Aorta (tissue), 5 donors: ENCODE data around the gene LAP3. TPM values are rescaled to one million over a fixed set of nuclear protein-coding genes. Genes with fewer than 3 reads are reported as not detected.

Source experiments
- ATAC-seq: fragments of 200-7000 bp; cut with Tn5 transposase; one replicate; pipeline ENCODE4 v1.9.1; 2022; ENCODE audit warnings: moderate library complexity; ENCODE audit not compliant: low FRiP score
- DNase-seq, 2 donors: peaks; one replicate each; pipeline ENCODE4 v3.0.0-alpha.2; 2020
- H3K27ac ChIP-seq, 2 donors: one replicate each; pipeline ENCODE4 v1.5.1; 2013; ENCODE audit warnings: low read length in 2 of 2, mild to moderate bottlenecking in 2 of 2, moderate library complexity in 2 of 2, control low read depth in 1 of 2, inconsistent platforms in 1 of 2, low read depth in 1 of 2
- H3K27me3 ChIP-seq, 2 donors: one replicate each; pipeline ENCODE4 v1.6.1; 2013; ENCODE audit warnings: control low read depth in 1 of 2, low read length in 1 of 2, mild to moderate bottlenecking in 1 of 2, moderate library complexity in 1 of 2; ENCODE audit not compliant: insufficient read depth in 2 of 2, control insufficient read depth in 1 of 2
- H3K36me3 ChIP-seq, 2 donors: one replicate each; pipeline ENCODE4 v1.6.1; 2013; ENCODE audit warnings: control low read depth in 1 of 2, low read length in 1 of 2, mild to moderate bottlenecking in 1 of 2; ENCODE audit not compliant: insufficient read depth in 2 of 2, control insufficient read depth in 1 of 2
- H3K4me1 ChIP-seq, 2 donors: one replicate each; pipeline ENCODE4 v1.6.1; 2013; ENCODE audit warnings: low read length in 2 of 2, control low read depth in 1 of 2, mild to moderate bottlenecking in 1 of 2, moderate library complexity in 1 of 2; ENCODE audit not compliant: insufficient read depth in 2 of 2, control insufficient read depth in 1 of 2
- H3K4me3 ChIP-seq, 2 donors: one replicate each; pipeline ENCODE4 v1.5.1; 2013; ENCODE audit warnings: low read length in 2 of 2, control low read depth in 1 of 2, mild to moderate bottlenecking in 1 of 2
- H3K9me3 ChIP-seq: one replicate; pipeline ENCODE4 v1.6.1; 2013; ENCODE audit warnings: mild to moderate bottlenecking, low read length; ENCODE audit not compliant: control insufficient read depth
- WGBS, 2 donors: extraction: QIAGEN DNeasy Blood & Tissue Kit; methylation state at CpG; one replicate each; pipeline ENCODE4 v1.1.7; 2013; 5-methylcytosine and 5-hydroxymethylcytosine counted together
- intact Hi-C, 2 donors: fragments of 100-400 bp; cut with DNase I; formaldehyde crosslinking; loops; one replicate each; pipeline versions ENCODE4 v1.14.2 to v1.15.0; 2022
- polyA plus RNA-seq, 2 donors: library from polyadenylated mRNA; stranded (reverse); fragments of 200-250 nt; gene quantifications; one replicate each; pipeline ENCODE4 v1.2.3, GENCODE V29; 2013
- total RNA-seq, 2 donors: library from RNA; stranded (reverse); fragmentation: NEBNext Ultra II Directional; extraction: Animal tissue kit (Norgen Biotek cat#: 25700); gene quantifications; one replicate each; pipeline ENCODE4 v1.2.1, GENCODE V29; 2021
- donor health status: healthy with polysubstance abuse.
- donor health status: Bipolar disorder and iron deficiency.
- donor health status: DM: no; HTN: no; CAD: no.
- donor health status: DM: no; HTN: no; CAD: no.
- donor health status: DM: yes; HTN: yes; CAD: no.

The LAP3 gene
- total and polyA plus RNA-seq, 4 donors = 36.9 to 93.4 (median 52.6) TPM

DNA sequence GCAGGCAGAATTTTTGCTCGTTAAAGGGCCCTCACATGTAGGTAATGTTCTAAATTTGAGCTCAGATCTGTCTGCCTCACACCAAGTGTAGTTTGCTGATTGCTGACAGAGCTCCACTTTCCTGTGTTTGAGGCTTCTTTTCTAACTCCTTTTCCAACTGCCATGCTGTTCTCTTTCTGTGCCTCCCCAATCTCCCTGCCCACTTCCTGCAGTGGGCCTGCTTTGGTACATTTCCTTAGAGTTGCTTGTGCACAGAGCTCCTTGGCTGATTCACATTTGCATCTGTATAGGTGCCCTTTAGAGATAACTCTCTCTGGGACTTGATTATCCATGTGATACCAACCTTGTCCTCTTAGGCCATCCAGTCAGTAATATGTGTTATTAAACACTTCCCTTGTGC, 41.9 kb downstream of the LAP3 start:
- ATAC-seq = no peak
- Histone ChIP-seq H3K4me1 (peaks cover 0 to 5% of the 10 kb centered on the region in 2 donors), H3K27me3 (no peaks in the 10 kb centered on the region), H3K4me3 (no peak overlapping the region), H3K27ac (no peak overlapping the region), H3K36me3 (peaks cover 3 to 8% of the 10 kb centered on the region in 2 donors), H3K9me3 (no peaks in the 10 kb centered on the region)
- intact Hi-C loops = loop anchor here (5.0 to 10.0 kb wide), 2 partner anchors 42 to 406 kb away; partner anchors contain the start of genes LAP3 (in 1 of the 2) and LCORL (in 1 of the 2)
- no peak for DNase-seq
- 37 to 43% methylated on average over 1 of the region's 1 CpG for WGBS, 2 donors

GRCh38 chr4:17619416-17620105, 42.6 kb downstream of the LAP3 start:
- 49 to 50% methylated on average over 7 of the region's 7 CpGs for WGBS, 2 donors
- intact Hi-C loops = loop anchor here (5.0 to 10.0 kb wide), 2 partner anchors 42 to 405 kb away; partner anchors contain the start of genes LAP3 (in 1 of the 2) and LCORL (in 1 of the 2)
- no peak for ATAC-seq
- Histone ChIP-seq H3K9me3 (no peaks in the 10 kb centered on the region), H3K27me3 (no peaks in the 10 kb centered on the region), H3K4me3 (no peak overlapping the region), H3K4me1 (peaks cover 0 to 5% of the 10 kb centered on the region in 2 donors), H3K36me3 (peaks cover 3 to 8% of the 10 kb centered on the region in 2 donors), H3K27ac (no peak overlapping the region)
- DNase-seq = no peak

DNA sequence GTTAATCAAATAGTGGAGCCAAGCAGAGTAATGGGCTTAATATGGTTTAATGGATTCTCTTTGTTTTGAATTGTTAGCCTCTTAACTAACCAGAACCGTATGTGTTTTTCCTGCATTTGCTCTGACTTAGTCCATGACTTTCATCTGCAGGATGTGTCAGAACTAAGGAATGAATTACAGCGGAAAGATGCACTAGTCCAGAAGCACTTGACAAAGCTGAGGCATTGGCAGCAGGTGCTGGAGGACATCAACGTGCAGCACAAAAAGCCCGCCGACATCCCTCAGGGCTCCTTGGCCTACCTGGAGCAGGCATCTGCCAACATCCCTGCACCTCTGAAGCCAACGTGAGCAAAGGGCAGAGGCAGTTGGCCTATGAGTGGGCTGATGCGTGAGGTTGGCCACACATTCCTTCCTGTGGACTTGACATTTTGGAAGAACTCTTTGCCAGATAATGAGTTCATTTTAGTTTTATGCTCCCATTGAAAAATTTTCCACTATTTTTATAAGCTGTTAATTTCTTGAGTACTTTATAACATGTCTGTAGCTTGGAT, 46.5 kb downstream of the LAP3 start:
- ATAC-seq (no peak), DNase-seq (peak in 1 of 2 donors; percentile 50)
- intact Hi-C loops = no loop called here
- no peaks in the 10 kb centered on the region for H3K27me3 ChIP-seq
- no peaks in the 10 kb centered on the region for H3K4me1 ChIP-seq
- H3K9me3 ChIP-seq = no peaks in the 10 kb centered on the region
- H3K36me3 ChIP-seq = peaks cover 11 to 20% of the 10 kb centered on the region in 2 donors
- H3K27ac ChIP-seq = no peak overlapping the region
- WGBS, 2 donors = 72 to 78% methylated on average over 7 of the region's 7 CpGs
- no peak overlapping the region for H3K4me3 ChIP-seq

DNA sequence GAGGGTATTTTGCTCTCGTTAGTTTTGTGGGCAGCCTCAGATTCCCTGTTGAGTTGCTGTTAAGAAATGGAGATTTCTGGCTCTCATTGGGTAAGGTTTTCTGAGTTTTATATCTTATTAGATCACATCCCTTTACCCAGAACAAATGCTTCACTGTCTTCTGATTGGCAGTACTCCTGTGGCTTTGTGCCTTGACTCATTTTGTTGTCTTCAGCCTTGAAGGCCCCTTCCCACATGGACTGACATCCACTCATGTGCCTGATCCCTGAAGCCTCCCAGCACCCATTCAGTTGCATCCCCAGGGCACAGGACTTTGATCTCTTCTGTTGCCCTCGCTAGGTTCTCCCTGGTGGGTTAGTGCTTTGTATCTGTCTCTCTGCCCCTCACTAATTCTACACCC, 47.8 kb downstream of the LAP3 start:
- intact Hi-C loops = no loop called here
- Histone ChIP-seq H3K4me1 (no peaks in the 10 kb centered on the region), H3K9me3 (no peaks in the 10 kb centered on the region), H3K27me3 (no peaks in the 10 kb centered on the region), H3K27ac (no peak overlapping the region), H3K36me3 (peaks cover 8 to 18% of the 10 kb centered on the region in 2 donors), H3K4me3 (no peak overlapping the region)
- WGBS, 2 donors = 75 to 80% methylated on average over 2 of the region's 2 CpGs
- DNase-seq (no peak), ATAC-seq (no peak)

DNA sequence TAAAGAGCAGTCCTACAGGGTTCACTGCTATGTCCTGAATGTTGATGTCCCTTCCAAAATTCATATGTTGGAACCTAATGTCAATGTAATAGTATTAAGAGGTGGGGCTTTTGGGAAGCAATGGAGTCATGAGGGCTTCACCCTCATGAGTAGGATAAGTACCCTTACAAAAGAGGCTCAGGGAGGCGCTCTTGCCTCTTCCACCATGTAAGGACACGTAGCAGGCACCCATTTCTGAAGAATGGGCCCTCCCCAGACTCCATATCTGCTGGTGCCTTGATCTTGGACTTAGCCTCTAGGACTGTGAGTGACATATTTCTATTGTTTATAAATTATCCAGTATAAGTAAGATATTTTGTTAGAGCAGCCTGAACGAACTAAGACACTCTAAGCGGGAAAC, 53.2 kb downstream of the LAP3 start:
- Histone ChIP-seq H3K27ac (no peak overlapping the region), H3K4me1 (no peaks in the 10 kb centered on the region), H3K36me3 (peaks cover 9 to 11% of the 10 kb centered on the region in 2 donors), H3K9me3 (no peaks in the 10 kb centered on the region), H3K27me3 (no peaks in the 10 kb centered on the region), H3K4me3 (no peak overlapping the region)
- WGBS, 2 donors = 82 to 83% methylated on average over 4 of the region's 4 CpGs
- intact Hi-C loops = no loop called here
- ATAC-seq (no peak), DNase-seq (no peak)

GRCh38 chr4:17633600-17633999, 56.6 kb downstream of the LAP3 start:
- no peak overlapping the region for H3K27ac ChIP-seq
- no peaks in the 10 kb centered on the region for H3K4me1 ChIP-seq
- 93 to 95% methylated on average over 9 of the region's 9 CpGs for WGBS, 2 donors
- no peaks in the 10 kb centered on the region for H3K27me3 ChIP-seq
- ATAC-seq (no peak), DNase-seq (peak in 1 of 2 donors; percentile 52)
- H3K4me3 ChIP-seq = no peak overlapping the region
- H3K36me3 ChIP-seq = peaks cover under 1 to 5% of the 10 kb centered on the region in 2 donors
- intact Hi-C loops = no loop called here
- no peaks in the 10 kb centered on the region for H3K9me3 ChIP-seq

DNA sequence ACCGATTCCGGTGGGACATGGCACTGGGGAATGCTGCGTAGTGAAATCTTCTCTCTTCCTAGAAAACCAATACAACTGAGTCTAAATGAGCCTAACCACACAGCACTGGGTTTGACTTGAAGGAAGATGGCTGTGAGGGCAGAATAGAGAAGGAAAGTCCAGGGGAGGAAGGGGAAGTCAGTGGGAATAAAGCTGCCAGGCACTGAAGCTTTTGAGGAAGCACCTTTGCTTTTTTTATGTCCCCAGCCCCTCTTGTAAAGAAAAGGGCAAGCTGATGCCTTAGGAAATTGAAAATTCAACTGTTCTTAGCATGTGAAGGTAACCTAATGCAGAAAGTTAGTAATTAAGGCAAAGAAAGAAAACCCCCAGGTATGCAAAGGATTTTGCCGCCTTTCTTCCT, 58.1 kb downstream of the LAP3 start:
- Histone ChIP-seq H3K4me3 (no peak overlapping the region), H3K9me3 (no peaks in the 10 kb centered on the region), H3K4me1 (no peaks in the 10 kb centered on the region), H3K27me3 (no peaks in the 10 kb centered on the region), H3K36me3 (peaks cover 0 to 5% of the 10 kb centered on the region in 2 donors), H3K27ac (no peak overlapping the region)
- ATAC-seq (no peak), DNase-seq (no peak)
- intact Hi-C loops = no loop called here
- WGBS, 2 donors = 97 to 98% methylated on average over 4 of the region's 4 CpGs

DNA sequence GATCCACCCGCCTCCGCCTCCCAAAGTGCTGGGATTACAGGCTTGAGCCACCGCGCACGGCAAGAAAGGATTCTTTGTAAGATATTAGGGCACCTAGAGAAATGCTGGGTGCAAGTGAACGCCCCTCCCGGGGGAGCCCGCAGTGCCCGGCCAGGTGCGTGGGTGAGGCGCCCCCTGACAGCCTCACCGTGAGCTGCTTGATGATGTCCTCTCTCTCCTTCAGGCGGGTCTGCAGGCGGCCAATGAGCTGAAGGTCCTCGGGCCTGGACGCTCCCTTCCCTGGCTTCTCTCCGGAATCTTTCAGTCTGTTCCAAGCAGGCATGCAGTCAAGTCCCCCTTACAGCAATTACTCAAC, 59.3 kb downstream of the LAP3 start:
- Histone ChIP-seq H3K4me1 (no peaks in the 10 kb centered on the region), H3K9me3 (no peaks in the 10 kb centered on the region), H3K27me3 (no peaks in the 10 kb centered on the region), H3K27ac (no peak overlapping the region), H3K4me3 (no peak overlapping the region), H3K36me3 (peaks cover 0 to 3% of the 10 kb centered on the region in 2 donors)
- DNase-seq = peak in 1 of 2 donors; percentile 73
- 87 to 88% methylated on average over 17 of the region's 17 CpGs for WGBS, 2 donors
- ATAC-seq = no peak
- intact Hi-C loops = loop anchor here (2.0 kb wide), 1 partner anchor 88 kb away; no protein-coding TSS in a partner anchor
